ENCODE results near the gene TNS3.

- TF ChIP-seq CTCF (IDR thresholded peaks at IDR 0.05; ENCODE audit: low read depth, low read length) (no peak), MAX (IDR thresholded peaks at IDR 0.05; ENCODE audit: low read depth, low read length) (no peak)
These were observed 161.7 kb downstream of the TNS3 start for GRCh38 chr7:47420122-47420780.
